Thymus (tissue), 11 donors: ENCODE measurements around the gene MUC5B. TPM values are rescaled to one million over a fixed set of nuclear protein-coding genes. Genes with fewer than 3 reads are reported as not detected.
"Not testable (repeated sequence)": the region's sequence is repeated elsewhere in the genome, so short reads cannot be mapped to it uniquely, and the experiment has no call there.

Source experiments
- DNase-seq, 9 donors: peaks; one replicate each; pipeline ENCODE4 v3.0.0-alpha.2; 2013; ENCODE audit warnings: low spot score in 9 of 9, low read depth in 6 of 9, missing footprints in 1 of 9
- H3K27ac ChIP-seq, 2 donors: one replicate each; pipeline ENCODE4 v1.5.1; 2013; ENCODE audit warnings: control low read depth in 1 of 2, low read depth in 1 of 2, low read length in 1 of 2, mild to moderate bottlenecking in 1 of 2, moderate library complexity in 1 of 2
- H3K27me3 ChIP-seq, 2 donors: one replicate each; pipeline ENCODE4 v1.5.1; 2013; ENCODE audit warnings: low read length in 1 of 2; ENCODE audit not compliant: control insufficient read depth in 2 of 2, insufficient read depth in 1 of 2
- H3K36me3 ChIP-seq, 2 donors: one replicate each; pipeline ENCODE4 v1.5.1; 2013; ENCODE audit warnings: low read length in 1 of 2, mild to moderate bottlenecking in 1 of 2, moderate library complexity in 1 of 2; ENCODE audit not compliant: control insufficient read depth in 2 of 2, insufficient read depth in 2 of 2
- H3K4me1 ChIP-seq, 2 donors: one replicate each; pipeline ENCODE4 v1.5.1; 2013; ENCODE audit warnings: low read length in 2 of 2; ENCODE audit not compliant: control insufficient read depth in 2 of 2, insufficient read depth in 2 of 2
- H3K4me3 ChIP-seq, 2 donors: one replicate each; pipeline ENCODE4 v1.5.1; 2013; ENCODE audit warnings: low read length in 2 of 2, control low read depth in 1 of 2, mild to moderate bottlenecking in 1 of 2
- H3K9me3 ChIP-seq, 2 donors: one replicate each; pipeline ENCODE4 v1.5.1; 2013; ENCODE audit warnings: low read length in 1 of 2, mild to moderate bottlenecking in 1 of 2; ENCODE audit not compliant: control insufficient read depth in 2 of 2, insufficient read depth in 1 of 2
- WGBS: extraction: QIAGEN DNeasy Blood & Tissue Kit; methylation state at CpG from one replicate; pipeline ENCODE4 v1.1.7; 2013; 5-methylcytosine and 5-hydroxymethylcytosine counted together
- polyA plus RNA-seq: library from polyadenylated mRNA; stranded (reverse); fragments of 200-250 nt; gene quantifications from one replicate; pipeline ENCODE4 v1.2.3, GENCODE V29; 2013
- total RNA-seq: library from RNA; stranded (reverse); fragments of 120-200 nt; gene quantifications from one replicate; pipeline ENCODE4 v1.2.4, GENCODE V29; 2013
- donor health status: healthy.

The MUC5B gene
- total and polyA plus RNA-seq, 2 donors = under 0.01 to 0.02 TPM

DNA sequence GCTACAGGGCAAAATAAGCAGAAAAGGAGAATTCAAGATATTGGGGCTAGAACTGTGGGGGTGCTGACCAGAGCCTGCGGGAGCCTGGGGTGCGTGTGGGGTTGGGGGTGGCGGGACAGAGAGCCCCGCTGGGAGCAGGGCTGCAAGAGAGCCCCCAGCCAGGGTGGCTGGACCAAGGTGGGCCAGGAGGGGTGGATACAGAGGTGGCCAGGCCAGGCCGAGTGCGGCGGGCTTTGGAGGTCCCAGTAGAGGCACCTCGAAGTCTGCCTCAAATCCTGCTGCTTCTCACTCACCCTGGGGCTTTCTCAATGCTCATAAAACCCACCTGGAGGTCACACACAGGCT lies 16.9 kb upstream of the MUC5B start:
- DNase-seq = no peak
- no peak overlapping the region for H3K4me3 ChIP-seq
- H3K4me1 ChIP-seq = no peaks in the 10 kb centered on the region
- no peak overlapping the region for H3K27ac ChIP-seq
- peaks cover 0 to 15% of the 10 kb centered on the region in 2 donors for H3K9me3 ChIP-seq
- peaks cover 0 to 7% of the 10 kb centered on the region in 2 donors for H3K27me3 ChIP-seq
- WGBS = 95% methylated on average over 8 of the region's 8 CpGs
- H3K36me3 ChIP-seq = no peaks in the 10 kb centered on the region

DNA sequence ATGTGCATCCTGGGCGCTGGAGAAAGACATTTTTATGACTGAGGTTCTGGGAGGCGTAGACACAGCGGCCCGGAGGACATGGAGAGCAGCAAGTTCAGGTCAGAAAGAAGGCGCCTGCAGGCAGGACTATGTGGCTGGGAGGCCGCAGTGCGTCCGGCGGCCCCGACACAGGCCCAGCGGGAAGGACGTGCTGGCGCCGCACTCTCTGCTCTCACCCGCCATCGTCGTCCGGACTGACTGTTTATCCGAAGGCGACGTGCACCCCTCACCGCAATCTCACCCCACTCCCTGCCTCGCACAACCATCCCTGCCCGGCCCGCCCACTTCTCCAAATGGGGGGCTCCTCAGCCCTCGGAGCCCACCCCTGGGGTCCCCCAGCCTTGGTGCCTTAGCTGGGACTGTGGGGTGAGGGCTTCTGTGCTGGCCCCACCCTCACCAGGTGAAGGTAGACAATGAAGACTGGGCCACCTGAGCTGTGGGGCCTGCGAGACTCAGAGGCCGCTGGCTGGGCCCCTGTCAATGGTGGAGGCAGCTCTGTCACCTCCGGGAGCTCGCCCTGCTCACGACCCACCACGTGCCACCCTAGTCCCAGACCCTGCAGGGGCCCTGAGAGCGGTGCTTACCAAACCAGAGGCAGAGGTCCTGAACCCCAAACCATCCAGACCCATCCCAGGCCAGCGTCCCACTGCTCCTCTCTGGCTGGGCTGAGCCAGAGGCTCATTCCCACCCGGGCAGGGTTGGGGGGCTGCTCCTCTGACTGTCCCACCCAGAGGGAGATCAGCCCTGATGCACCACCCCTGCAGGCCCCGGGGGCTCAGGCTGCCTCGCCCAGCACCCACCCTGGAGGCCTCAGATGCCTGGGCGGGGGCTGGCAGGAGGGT lies 16.2 kb upstream of the MUC5B start:
- H3K4me3 ChIP-seq = no peak overlapping the region
- 95% methylated on average over 38 of the region's 38 CpGs for WGBS
- H3K9me3 ChIP-seq = peaks cover 0 to 15% of the 10 kb centered on the region in 2 donors
- no peaks in the 10 kb centered on the region for H3K36me3 ChIP-seq
- DNase-seq = no peak
- peaks cover 0 to 7% of the 10 kb centered on the region in 2 donors for H3K27me3 ChIP-seq
- H3K4me1 ChIP-seq = no peaks in the 10 kb centered on the region
- H3K27ac ChIP-seq = no peak overlapping the region

- no peak overlapping the region for H3K4me3 ChIP-seq
- no peak for DNase-seq
- H3K36me3 ChIP-seq = no peaks in the 10 kb centered on the region
- H3K9me3 ChIP-seq = peaks cover 0 to 15% of the 10 kb centered on the region in 2 donors
- no peak overlapping the region for H3K27ac ChIP-seq
- 94% methylated on average over 34 of the region's 34 CpGs for WGBS
- H3K4me1 ChIP-seq = no peaks in the 10 kb centered on the region
- peaks cover 0 to 7% of the 10 kb centered on the region in 2 donors for H3K27me3 ChIP-seq
These were observed 15.3 kb upstream of the MUC5B start for GRCh38 chr11:1207401-1208143.

- H3K27ac ChIP-seq = no peak overlapping the region
- no peak for DNase-seq
- H3K36me3 ChIP-seq = no peaks in the 10 kb centered on the region
- H3K4me3 ChIP-seq = no peak overlapping the region
- WGBS = 92% methylated on average over 6 of the region's 6 CpGs
- peaks cover 0 to 4% of the 10 kb centered on the region in 2 donors for H3K27me3 ChIP-seq
- H3K9me3 ChIP-seq = peaks cover 0 to 15% of the 10 kb centered on the region in 2 donors
- no peaks in the 10 kb centered on the region for H3K4me1 ChIP-seq
These were observed 14.8 kb upstream of the MUC5B start for GRCh38 chr11:1208144-1208393.

- H3K9me3 ChIP-seq = peaks cover 0 to 15% of the 10 kb centered on the region in 2 donors
- H3K4me1 ChIP-seq = no peaks in the 10 kb centered on the region
- H3K36me3 ChIP-seq = no peaks in the 10 kb centered on the region
- WGBS = 96% methylated on average over 39 of the region's 39 CpGs
- no peak overlapping the region for H3K4me3 ChIP-seq
- H3K27ac ChIP-seq = no peak overlapping the region
- no peak for DNase-seq
- H3K27me3 ChIP-seq = no peaks in the 10 kb centered on the region
These were observed 14.2 kb upstream of the MUC5B start for GRCh38 chr11:1208394-1209261.

- no peaks in the 10 kb centered on the region for H3K4me1 ChIP-seq
- WGBS = 94% methylated on average over 17 of the region's 17 CpGs
- H3K27me3 ChIP-seq = no peaks in the 10 kb centered on the region
- H3K4me3 ChIP-seq = no peak overlapping the region
- no peak overlapping the region for H3K27ac ChIP-seq
- peaks cover 0 to 15% of the 10 kb centered on the region in 2 donors for H3K9me3 ChIP-seq
- DNase-seq = no peak
- no peaks in the 10 kb centered on the region for H3K36me3 ChIP-seq
These were observed 13.4 kb upstream of the MUC5B start for GRCh38 chr11:1209371-1210057.

DNA sequence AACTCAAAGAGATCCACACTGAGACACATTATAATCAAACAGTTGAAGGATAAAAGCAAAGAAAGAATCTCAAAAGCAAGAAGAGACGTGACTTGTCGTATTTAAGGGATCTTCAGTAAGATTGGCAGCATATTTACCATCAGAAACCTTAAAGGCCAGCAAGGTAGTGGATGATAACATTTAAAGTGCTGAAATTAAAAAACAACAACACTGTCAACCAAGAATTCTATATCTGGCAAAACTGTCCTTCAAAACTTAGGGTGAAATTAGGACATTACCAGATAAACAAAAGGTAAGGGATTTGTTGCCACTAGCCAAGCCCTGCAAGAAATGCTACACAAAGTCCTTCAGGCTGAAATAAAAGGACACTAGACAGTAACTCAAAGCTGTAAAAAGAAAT lies 11.0 kb upstream of the MUC5B start:
- Histone ChIP-seq H3K4me1 (no peaks in the 10 kb centered on the region), H3K27me3 (no peaks in the 10 kb centered on the region), H3K36me3 (no peaks in the 10 kb centered on the region), H3K27ac (no peak overlapping the region), H3K4me3 (no peak overlapping the region), H3K9me3 (peaks cover 0 to 15% of the 10 kb centered on the region in 2 donors)
- no peak for DNase-seq
- 96% methylated on average over 2 of the region's 2 CpGs for WGBS

GRCh38 chr11:1215826-1216225 lies 7.0 kb upstream of the MUC5B start:
- WGBS = 87% methylated on average over 8 of the region's 8 CpGs

More at GRCh38 chr11:1215826-1216225, 7.0 kb upstream of the MUC5B start:
- not testable (repeated sequence) for H3K9me3 ChIP-seq, H3K4me3 ChIP-seq, H3K36me3 ChIP-seq, DNase-seq, H3K27me3 ChIP-seq, H3K27ac ChIP-seq, H3K4me1 ChIP-seq
